ENCODE measurements around the gene OR2D3.
"Not testable (repeated sequence)": the region's sequence is repeated elsewhere in the genome, so short reads cannot be mapped to it uniquely, and the experiment has no call there.

Gene OR2D3

DNA sequence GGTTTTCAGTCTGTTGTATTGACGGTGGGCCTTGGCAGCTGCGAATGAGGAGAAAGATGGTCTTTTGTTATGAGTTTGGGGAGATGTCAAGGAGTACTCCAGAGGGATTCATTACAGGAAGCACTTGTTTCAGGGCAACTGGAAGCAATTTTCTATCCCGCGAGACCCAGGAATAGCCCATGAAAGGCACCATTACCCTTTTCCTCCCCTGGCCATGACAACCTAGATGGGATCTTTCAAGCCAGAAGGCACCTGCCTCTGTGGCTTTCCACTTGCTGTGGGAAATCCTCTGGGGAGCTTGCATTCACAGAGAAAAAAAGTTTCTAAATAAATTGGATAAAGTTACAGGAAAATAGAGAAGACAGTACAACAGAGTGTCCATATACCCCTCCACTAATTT is 8.1 kb downstream of the OR2D3 start:
- DNase-seq: no peak

DNA sequence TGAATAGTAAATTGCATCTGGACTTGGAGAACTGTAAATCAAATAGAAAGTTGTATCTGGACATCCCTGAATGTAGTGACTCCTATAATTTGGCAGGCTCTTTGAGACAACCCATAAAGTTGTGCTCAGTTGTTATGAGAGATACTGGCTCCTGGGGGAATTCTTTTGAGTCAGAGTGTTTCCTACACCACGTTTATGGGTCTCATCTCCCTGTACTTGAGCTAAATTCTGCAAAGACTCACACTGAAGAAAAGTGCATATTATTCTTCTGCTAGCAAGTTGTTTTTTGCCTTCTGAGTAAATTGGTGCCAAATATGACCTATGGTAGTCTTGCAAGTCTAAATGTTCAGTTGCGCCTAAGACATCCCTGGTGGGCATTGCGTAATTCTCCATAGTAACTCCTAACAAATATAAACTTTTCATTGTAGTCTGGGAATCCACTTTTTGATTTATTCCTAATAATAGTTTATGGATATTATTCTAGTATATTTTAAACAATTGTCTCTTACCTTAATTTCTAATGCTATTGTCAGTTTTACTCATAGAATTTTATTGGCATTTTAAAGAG is 10.4 kb downstream of the OR2D3 start:
- DNase-seq: no peak

GRCh38 chr11:6932145-6932544 is 11.3 kb downstream of the OR2D3 start:
- no peak for DNase-seq

DNA sequence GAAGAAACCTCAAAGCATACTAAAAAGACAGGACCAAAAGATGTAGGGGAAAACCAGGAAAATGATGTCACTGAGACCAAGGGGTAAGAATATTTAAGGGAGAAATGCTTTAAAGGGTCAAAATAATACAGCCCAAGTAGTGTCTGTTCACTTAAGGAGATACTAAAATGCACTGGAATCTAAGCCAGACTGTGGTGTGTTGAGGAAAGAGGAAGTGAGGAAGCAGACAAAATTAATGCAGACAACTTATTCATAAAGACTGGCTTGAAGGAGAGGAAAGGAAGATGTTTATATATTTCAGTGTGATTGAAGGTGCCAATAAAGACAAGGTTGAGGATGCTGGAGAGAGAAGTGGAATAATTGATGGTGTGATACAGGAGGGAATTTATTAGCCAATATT is 21.2 kb downstream of the OR2D3 start:
- no peak for DNase-seq

DNA sequence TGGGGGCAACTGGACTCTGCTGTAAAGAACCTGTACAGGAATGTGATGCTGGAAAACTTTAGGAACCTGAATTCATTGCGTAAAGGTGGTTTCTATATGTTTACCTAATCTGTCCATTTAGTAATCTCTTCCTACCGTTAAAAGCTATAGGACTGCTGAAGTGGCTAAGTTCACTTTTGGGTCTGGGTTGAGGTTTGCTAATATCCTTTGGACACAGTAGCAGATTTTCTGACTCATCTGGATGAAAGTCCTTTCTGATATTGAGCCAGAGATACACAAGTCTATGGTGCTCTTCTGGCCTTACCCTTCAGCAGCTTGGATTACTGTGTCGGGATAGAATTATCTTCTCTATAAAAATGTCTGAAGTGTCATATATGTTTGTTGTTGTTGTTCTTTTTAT is 22.3 kb downstream of the OR2D3 start:
- no peak for DNase-seq

DNA sequence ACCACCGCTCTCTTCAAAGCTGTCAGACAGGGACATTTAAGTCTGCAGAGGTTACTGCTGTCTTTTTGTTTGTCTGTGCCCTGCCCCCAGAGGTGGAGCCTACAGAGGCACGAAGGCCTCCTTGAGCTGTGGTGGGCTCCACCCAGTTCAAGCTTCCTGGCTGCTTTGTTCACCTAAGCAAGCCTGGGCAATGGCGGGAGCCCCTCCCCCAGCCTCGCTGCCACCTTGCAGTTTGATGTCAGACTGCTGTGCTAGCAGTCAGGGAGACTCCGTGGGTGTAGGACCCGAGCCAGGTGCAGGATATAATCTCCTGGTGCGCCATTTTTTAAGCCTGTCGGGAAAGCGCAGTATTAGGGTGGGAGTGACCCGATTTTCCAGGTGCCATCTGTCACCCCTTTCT is 33.4 kb downstream of the OR2D3 start:
- not testable (repeated sequence) for DNase-seq

DNA sequence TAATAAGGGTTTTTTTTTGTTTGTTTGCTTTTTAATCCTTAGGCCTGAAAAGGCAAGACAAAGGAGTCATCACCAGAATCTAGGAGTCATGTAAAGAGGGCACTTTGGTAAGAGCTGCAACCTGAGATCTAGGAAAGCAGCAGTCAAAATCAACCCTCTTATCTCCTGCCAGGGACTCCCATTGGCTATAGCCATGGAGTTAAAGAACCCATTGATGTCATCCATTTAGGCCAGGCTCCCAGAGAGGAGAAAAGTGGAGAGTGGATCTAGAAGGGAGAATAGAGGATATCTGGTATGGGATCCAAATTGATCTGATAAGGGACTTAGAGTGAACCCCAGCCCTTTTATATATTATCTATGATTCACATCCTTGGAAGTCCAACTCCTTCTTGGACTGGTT is 41.3 kb downstream of the OR2D3 start:
- no peak for DNase-seq

DNA sequence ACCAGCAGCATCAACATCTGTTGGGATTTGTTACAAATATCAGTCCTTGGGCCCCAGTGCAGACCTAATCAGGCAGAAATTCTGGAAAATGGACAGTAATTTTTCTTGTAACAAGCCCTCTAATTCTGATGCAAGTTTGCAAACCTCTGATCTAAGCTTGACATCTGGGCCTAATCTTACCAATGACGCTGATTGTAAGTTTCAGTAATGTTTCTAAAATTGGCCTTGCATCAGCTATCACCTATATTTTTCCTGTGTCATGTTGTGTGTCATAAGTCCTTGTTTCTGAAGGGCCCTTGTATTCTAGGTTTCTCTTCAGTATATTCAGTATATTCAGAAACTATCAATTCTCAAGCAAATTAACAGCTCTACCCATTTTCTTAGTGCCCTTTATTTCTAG is 41.9 kb downstream of the OR2D3 start:
- DNase-seq: no peak

DNA sequence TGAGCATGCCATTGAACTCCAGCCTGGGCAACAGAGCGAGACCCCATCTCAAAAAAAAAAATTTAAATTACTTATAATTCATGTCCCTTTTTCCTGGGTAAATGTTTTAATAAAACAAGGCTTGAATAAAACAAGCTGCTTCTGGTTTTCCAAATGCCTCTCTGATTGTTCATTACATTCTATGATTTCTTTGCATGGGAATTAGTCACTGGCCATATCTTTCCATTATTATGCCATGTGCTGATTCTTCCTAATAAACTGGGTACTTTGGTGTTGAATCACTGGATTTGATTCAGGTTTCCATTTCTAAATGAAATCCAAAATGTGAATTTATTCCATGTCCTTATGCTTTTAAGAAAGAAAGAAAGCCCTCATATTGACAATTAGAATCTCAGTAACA is 48.0 kb downstream of the OR2D3 start:
- DNase-seq: no peak

DNA sequence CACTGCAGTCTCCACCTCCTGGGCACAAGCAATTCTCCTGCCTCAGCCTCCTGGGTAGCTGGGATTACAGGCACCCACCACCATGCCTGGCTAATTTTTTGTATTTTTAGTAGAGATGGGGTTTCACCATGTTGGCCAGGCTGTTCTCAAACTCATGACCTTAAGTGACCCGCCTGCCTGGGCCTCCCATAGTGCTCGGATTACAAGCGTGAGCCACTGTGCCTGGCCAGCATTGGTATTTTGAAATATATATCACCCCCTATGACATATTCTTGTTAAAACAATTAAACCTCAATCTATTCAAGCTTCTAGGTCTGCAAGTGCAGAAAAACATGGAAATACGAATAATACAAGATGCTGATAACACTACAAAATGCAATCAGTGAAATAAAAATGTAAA is 49.1 kb downstream of the OR2D3 start:
- DNase-seq: not testable (repeated sequence)

Measured in activated CD4-positive, alpha-beta T cell treated with anti-CD3 and anti-CD28 coated beads for 1 hour (primary cell).